Epithelial cell of esophagus (primary cell): ENCODE results near the gene KMO.

Experiments used
- DNase-seq: peaks from one replicate; pipeline ENCODE4 v3.0.0; 2010; ENCODE audit warnings: low read depth
- H3K4me3 ChIP-seq: 2 replicates; pipeline ENCODE4 v1.5.1; 2011; ENCODE audit warnings: mild to moderate bottlenecking, low read length, control low read depth
- CTCF ChIP-seq: IDR thresholded peaks from 2 replicates; pipeline ENCODE4 v1.5.1; 2011; ENCODE audit warnings: low read depth, mild to moderate bottlenecking, low read length, control low read depth, inconsistent platforms; ENCODE audit not compliant: insufficient read depth; ENCODE audit errors: missing control alignments

The KMO gene

DNA sequence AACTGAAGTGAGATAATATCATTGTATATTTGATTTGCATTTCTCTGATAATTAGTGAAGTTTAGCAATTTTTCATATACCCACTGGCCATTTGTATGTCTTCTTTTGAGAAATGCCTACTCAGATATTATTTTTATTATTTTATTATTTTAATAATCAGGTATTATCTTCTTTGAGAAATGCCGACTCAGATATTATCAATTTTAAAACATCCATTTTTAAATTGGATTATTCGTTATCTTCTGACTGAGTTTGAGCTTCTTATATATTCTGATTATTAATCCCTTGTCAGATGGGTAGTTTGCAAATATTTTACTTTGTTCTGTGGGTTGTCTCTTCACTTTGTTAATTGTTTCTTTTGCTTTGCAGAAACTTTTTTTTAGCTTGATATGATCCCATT is 37.7 kb downstream of the KMO start:
- DNase-seq, result no peak
- H3K4me3 ChIP-seq, result no peak overlapping the region
- TF ChIP-seq CTCF, result no peak

DNA sequence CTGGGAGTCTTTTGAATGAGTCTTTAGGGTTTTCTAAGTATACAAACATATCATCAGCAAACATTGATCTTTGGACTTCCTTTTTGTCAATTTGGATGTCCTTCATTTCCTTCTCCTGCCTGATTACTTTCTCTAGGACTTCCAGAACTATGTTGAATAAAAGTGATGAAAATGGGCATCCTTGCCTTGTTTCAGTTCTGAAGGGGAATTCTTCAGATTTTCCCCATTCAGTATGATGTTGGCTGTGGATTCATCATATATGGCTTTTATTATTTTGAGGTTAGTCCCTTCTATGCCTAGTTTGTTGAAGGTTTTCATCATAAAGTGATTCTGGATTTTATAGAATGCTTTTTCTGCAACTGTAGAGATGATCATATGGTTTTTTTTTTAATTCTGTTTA is 42.0 kb downstream of the KMO start:
- no peak for DNase-seq
- no peak overlapping the region for H3K4me3 ChIP-seq
- no peak for TF ChIP-seq CTCF

GRCh38 chr1:241579434-241579833 is 47.3 kb downstream of the KMO start:
- no peak overlapping the region for H3K4me3 ChIP-seq
- no peak for TF ChIP-seq CTCF
- no peak for DNase-seq

- peak; percentile 14 for TF ChIP-seq CTCF
- no peak overlapping the region for H3K4me3 ChIP-seq
- peak; percentile 93 for DNase-seq
These were observed 50.7 kb downstream of the KMO start for GRCh38 chr1:241582921-241583321.

DNA sequence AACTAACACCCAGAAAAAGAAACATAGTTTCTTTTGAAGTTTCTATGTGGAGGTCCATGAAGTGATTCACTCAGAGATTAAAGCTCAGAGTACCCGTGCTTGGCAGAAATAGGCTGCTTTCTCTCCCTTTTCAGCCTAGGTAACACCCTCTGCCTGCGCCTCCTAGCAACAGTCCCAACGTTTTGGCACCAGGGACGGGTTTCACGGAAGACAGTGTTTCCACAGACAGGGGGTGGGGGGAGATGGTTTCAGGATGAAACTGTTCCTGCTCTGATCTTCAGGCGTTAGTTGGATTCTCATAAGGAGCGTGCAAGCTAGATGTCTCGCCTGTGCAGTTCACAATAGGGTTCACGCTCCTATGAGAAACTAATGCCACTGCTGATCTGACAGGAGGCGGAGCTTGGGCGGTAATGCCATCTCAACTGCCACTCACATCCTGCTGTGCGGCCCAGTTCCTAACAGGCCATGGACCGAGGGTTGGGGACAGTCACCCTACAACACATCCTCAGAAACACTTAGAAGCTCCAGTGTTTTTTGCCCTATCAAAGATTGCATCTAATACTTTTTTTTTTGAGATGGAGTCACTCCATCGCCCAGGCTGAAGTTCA is 54.8 kb downstream of the KMO start:
- no peak overlapping the region for H3K4me3 ChIP-seq
- TF ChIP-seq CTCF, result no peak
- DNase-seq, result no peak

DNA sequence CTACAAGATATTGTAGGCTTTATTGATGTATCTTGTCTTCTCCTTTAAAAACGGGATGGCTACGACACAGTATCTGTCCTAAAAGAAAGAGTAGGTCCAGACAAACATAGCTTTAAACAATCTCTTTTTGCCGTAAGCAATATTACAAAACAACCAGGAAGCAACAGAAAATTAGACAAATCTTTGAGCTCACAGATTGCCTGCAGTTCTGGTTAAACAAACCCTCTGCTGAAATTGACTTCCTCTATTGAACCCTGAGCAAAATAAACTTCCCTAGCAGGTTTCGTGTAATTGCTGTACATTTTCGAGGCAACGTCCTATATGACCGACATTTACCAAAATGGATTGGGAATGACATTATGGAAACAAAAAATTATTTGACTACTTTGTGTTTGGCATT is 57.3 kb downstream of the KMO start:
- DNase-seq, result no peak

DNA sequence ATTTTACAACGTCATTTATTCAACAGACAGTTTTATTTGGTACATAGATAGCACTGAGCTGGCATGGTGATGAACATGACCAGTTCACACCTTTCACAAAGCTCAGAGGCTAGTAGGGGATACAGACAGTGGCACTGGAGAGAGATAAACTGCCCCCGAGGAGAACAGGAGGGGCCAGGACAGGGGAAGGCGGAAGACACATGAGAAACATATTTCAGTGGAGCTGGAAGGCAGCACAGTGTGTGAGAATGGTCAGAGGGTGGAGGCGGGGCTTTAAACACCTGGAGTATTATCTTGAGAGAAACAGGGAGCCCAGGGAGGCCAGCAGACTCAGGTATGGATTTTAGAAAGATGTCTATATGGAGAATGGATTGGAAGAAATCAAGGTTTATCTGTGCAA is 58.5 kb downstream of the KMO start:
- no peak for DNase-seq
- no peak for TF ChIP-seq CTCF
- H3K4me3 ChIP-seq, result no peak overlapping the region

More for the DNA sequence above, 57.3 kb downstream of the KMO start:
- no peak overlapping the region for H3K4me3 ChIP-seq
- no peak for TF ChIP-seq CTCF
